SH-SY5Y (cell line): Measurements from ENCODE around the gene CYP2A13.

Experiments
- GATA2 ChIP-seq: IDR thresholded peaks from 2 replicates; pipeline ENCODE4 v1.6.1; 2011; ENCODE audit warnings: mild to moderate bottlenecking, low read depth, low read length
- GATA3 ChIP-seq: IDR thresholded peaks from 2 replicates; pipeline ENCODE4 v1.6.1; 2011; ENCODE audit warnings: low read depth, mild to moderate bottlenecking, low read length, moderate library complexity

- TF ChIP-seq GATA2 (no peak), GATA3 (no peak)
These were observed 24.6 kb downstream of the CYP2A13 start for GRCh38 chr19:41112728-41113290.
